HEK293 (cell line): Measurements from ENCODE around the gene NEMP1.

Experiments
- CTCF ChIA-PET: fragments of 350-600 bp; formaldehyde crosslinking; extraction: SDS; loops from one replicate; lab custom pipeline; 2021; ENCODE audit warnings: antibody characterized with exemption; lab: Yijun Ruan, JAX
- POLR2A ChIA-PET: fragments of 300-600 bp; formaldehyde crosslinking; extraction: SDS; loops from one replicate; lab custom pipeline; 2020; ENCODE audit warnings: antibody characterized with exemption, inconsistent platforms; lab: Yijun Ruan, JAX
- H3K27ac ChIP-seq: fragments of 200-500 bp; sonication (Bioruptor generic); 2 replicates; pipeline ENCODE4 v1.5.1; 2014; ENCODE audit warnings: low read depth, low read length, control low read depth, inconsistent platforms; ENCODE audit errors: extremely low read depth
- H3K36me3 ChIP-seq, 2 experiments: fragments of 200-500 bp in 1 of 2; sonication (Bioruptor generic) in 1 of 2; 1 replicate in 1 of 2; 2 replicates in 1 of 2; pipeline ENCODE4 v1.5.1; 2014 to 2017; ENCODE audit warnings: inconsistent platforms in 2 of 2, low read length in 2 of 2; ENCODE audit not compliant: control insufficient read depth in 2 of 2, insufficient read depth in 1 of 2
- H3K4me1 ChIP-seq: fragments of 200-500 bp; sonication (Bioruptor generic); 2 replicates; pipeline ENCODE4 v1.5.1; 2014; ENCODE audit warnings: mild to moderate bottlenecking, low read length, inconsistent platforms; ENCODE audit not compliant: control insufficient read depth, insufficient read depth
- H3K4me3 ChIP-seq: 2 replicates; pipeline ENCODE4 v1.5.1; 2011; ENCODE audit warnings: low read depth, mild to moderate bottlenecking, control low read depth, low read length, moderate library complexity
- H3K9me3 ChIP-seq: fragments of 200-500 bp; sonication (Bioruptor generic); 2 replicates; pipeline ENCODE4 v1.5.1; 2014; ENCODE audit warnings: low read depth, low read length, inconsistent platforms; ENCODE audit not compliant: control insufficient read depth, insufficient read depth
- FEZF1 ChIP-seq: fragments of 450-650 bp; formaldehyde crosslinking; IDR thresholded peaks from 2 replicates; pipeline ENCODE4 v1.5.1; 2016; ENCODE audit warnings: missing biosample characterization, missing genetic modification characterization
- GLIS1 ChIP-seq: fragments of 450-650 bp; formaldehyde crosslinking; IDR thresholded peaks from 2 replicates; pipeline ENCODE4 v1.5.1; 2016; ENCODE audit warnings: missing biosample characterization, missing genetic modification characterization
- GLIS2 ChIP-seq: fragments of 450-650 bp; formaldehyde crosslinking; IDR thresholded peaks from 2 replicates; pipeline ENCODE4 v1.5.1; 2016; ENCODE audit warnings: missing biosample characterization, missing genetic modification characterization
- IKZF3 ChIP-seq: fragments of 450-650 bp; IDR thresholded peaks from 2 replicates; pipeline ENCODE4 v1.5.0; 2018; ENCODE audit warnings: missing biosample characterization, mild to moderate bottlenecking, missing genetic modification characterization, moderate library complexity
- KLF10 ChIP-seq: fragments of 450-650 bp; IDR thresholded peaks from 2 replicates; pipeline ENCODE4 v1.5.1; 2018; ENCODE audit warnings: missing biosample characterization, mild to moderate bottlenecking, missing genetic modification characterization
- KLF7 ChIP-seq: fragments of 450-650 bp; formaldehyde crosslinking; IDR thresholded peaks from 2 replicates; pipeline ENCODE4 v1.5.1; 2016; ENCODE audit warnings: missing biosample characterization, missing genetic modification characterization, borderline replicate concordance
- SP3 ChIP-seq: fragments of 450-650 bp; formaldehyde crosslinking; IDR thresholded peaks from 2 replicates; pipeline ENCODE4 v1.5.1; 2016; ENCODE audit warnings: missing biosample characterization, missing genetic modification characterization
- ZBTB48 ChIP-seq: fragments of 450-650 bp; formaldehyde crosslinking; IDR thresholded peaks from 2 replicates; pipeline ENCODE4 v1.5.1; 2016; ENCODE audit warnings: missing biosample characterization, missing genetic modification characterization
- ZBTB7A ChIP-seq: fragments of 450-650 bp; formaldehyde crosslinking; IDR thresholded peaks from 2 replicates; pipeline ENCODE4 v1.5.1; 2016; ENCODE audit warnings: low read depth, missing biosample characterization, missing genetic modification characterization
- ZBTB8A ChIP-seq: fragments of 450-650 bp; formaldehyde crosslinking; IDR thresholded peaks from 2 replicates; pipeline ENCODE4 v1.5.1; 2016; ENCODE audit warnings: missing biosample characterization, missing genetic modification characterization
- ZFHX2 ChIP-seq: fragments of 450-650 bp; formaldehyde crosslinking; conservative IDR thresholded peaks from 2 replicates; pipeline ENCODE4 v1.5.1; 2016; ENCODE audit warnings: missing biosample characterization, missing genetic modification characterization
- ZFP37 ChIP-seq: fragments of 450-650 bp; formaldehyde crosslinking; IDR thresholded peaks from 2 replicates; pipeline ENCODE4 v1.5.1; 2016; ENCODE audit warnings: missing biosample characterization, missing genetic modification characterization
- ZNF335 ChIP-seq: fragments of 450-650 bp; formaldehyde crosslinking; conservative IDR thresholded peaks from 2 replicates; pipeline ENCODE4 v1.5.1; 2016; ENCODE audit warnings: missing biosample characterization, missing genetic modification characterization
- ZNF341 ChIP-seq: fragments of 450-650 bp; formaldehyde crosslinking; IDR thresholded peaks from 2 replicates; pipeline ENCODE4; 2016; ENCODE audit warnings: low read depth, missing biosample characterization, missing genetic modification characterization
- ZNF561 ChIP-seq: fragments of 450-650 bp; IDR thresholded peaks from 2 replicates; pipeline ENCODE4 v1.5.1; 2018; ENCODE audit warnings: missing biosample characterization, missing genetic modification characterization, borderline replicate concordance
- ZNF600 ChIP-seq: fragments of 450-650 bp; formaldehyde crosslinking; IDR thresholded peaks from 2 replicates; pipeline ENCODE4 v1.5.1; 2016; ENCODE audit warnings: missing biosample characterization, missing genetic modification characterization
- ZNF610 ChIP-seq: fragments of 450-650 bp; formaldehyde crosslinking; IDR thresholded peaks from 2 replicates; pipeline ENCODE4 v1.5.1; 2016; ENCODE audit warnings: missing biosample characterization, missing genetic modification characterization, borderline replicate concordance
- ZNF626 ChIP-seq: fragments of 450-650 bp; sonication (Bioruptor Pico); formaldehyde crosslinking; IDR thresholded peaks from 2 replicates; pipeline ENCODE4 v1.5.1; 2018; ENCODE audit warnings: missing biosample characterization, missing genetic modification characterization, inconsistent platforms
- ZNF776 ChIP-seq: fragments of 450-650 bp; formaldehyde crosslinking; IDR thresholded peaks from 2 replicates; pipeline ENCODE4 v1.5.0; 2017; ENCODE audit warnings: missing biosample characterization, missing genetic modification characterization, borderline replicate concordance
- ZNF843 ChIP-seq: fragments of 450-650 bp; formaldehyde crosslinking; IDR thresholded peaks from 2 replicates; pipeline ENCODE4 v1.5.1; 2016; ENCODE audit warnings: missing biosample characterization, missing genetic modification characterization
- ZXDB ChIP-seq: fragments of 450-650 bp; formaldehyde crosslinking; IDR thresholded peaks from 2 replicates; pipeline ENCODE4 v1.5.1; 2016; ENCODE audit warnings: missing biosample characterization, missing genetic modification characterization
- TF ChIP-seq, protein P1 (sequence below): fragments of 450-650 bp; formaldehyde crosslinking; conservative IDR thresholded peaks from 2 replicates; pipeline ENCODE4 v1.5.1; 2016; ENCODE audit warnings: low read depth, missing biosample characterization, missing genetic modification characterization
- TF ChIP-seq, protein P2 (sequence below): fragments of 450-650 bp; formaldehyde crosslinking; optimal IDR thresholded peaks from 2 replicates; pipeline ENCODE3; 2016; ENCODE audit warnings: missing biosample characterization, mild to moderate bottlenecking, missing genetic modification characterization
- TF ChIP-seq, protein P3 (sequence below): fragments of 450-650 bp; IDR thresholded peaks from 2 replicates; pipeline ENCODE4 v1.5.1; 2018; ENCODE audit warnings: missing biosample characterization, missing genetic modification characterization
- TF ChIP-seq, protein P4 (sequence below): fragments of 450-650 bp; formaldehyde crosslinking; IDR thresholded peaks from 2 replicates; pipeline ENCODE4 v1.5.1; 2016; ENCODE audit warnings: missing biosample characterization, missing genetic modification characterization
- TF ChIP-seq, protein P5 (sequence below): fragments of 450-650 bp; formaldehyde crosslinking; IDR thresholded peaks from 2 replicates; pipeline ENCODE4 v1.5.1; 2016; ENCODE audit warnings: missing biosample characterization, missing genetic modification characterization

The NEMP1 gene

DNA sequence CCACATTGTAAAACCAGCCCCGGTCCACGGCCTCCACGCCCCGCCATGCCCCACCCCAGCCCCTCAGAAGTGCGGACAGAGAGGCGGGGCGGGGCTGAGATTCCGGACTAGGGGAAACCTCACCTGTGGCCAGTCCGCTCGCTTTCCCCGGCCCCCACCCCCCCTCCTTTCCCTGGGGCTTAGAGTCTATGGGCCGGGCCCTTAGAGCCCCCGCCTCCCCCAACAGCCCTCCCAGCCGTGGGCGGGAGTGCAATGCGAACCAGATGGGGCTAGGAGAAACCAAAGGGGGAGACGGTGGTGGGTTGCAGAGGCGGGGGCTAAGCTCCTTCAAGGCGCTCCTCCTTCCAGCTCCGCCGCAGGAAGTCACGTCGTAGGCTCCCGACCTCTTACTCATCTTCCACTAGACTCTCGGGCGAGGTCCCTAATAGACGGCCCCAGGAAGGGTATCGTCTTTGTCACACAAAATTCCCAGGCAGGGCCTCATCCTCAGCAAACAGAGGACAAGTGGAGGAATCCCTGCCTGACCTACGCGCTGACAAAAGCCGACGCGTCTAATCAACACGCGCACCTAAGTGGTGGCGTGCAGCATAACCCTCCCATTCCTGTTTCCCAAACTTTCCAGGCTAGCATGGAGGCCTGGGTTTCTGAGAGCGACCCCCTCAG, 9.2 kb upstream of the NEMP1 start (continued):
- no peak for TF ChIP-seq ZNF341 (tag by site-specific recombination)
- TF ChIP-seq, protein P1, sequence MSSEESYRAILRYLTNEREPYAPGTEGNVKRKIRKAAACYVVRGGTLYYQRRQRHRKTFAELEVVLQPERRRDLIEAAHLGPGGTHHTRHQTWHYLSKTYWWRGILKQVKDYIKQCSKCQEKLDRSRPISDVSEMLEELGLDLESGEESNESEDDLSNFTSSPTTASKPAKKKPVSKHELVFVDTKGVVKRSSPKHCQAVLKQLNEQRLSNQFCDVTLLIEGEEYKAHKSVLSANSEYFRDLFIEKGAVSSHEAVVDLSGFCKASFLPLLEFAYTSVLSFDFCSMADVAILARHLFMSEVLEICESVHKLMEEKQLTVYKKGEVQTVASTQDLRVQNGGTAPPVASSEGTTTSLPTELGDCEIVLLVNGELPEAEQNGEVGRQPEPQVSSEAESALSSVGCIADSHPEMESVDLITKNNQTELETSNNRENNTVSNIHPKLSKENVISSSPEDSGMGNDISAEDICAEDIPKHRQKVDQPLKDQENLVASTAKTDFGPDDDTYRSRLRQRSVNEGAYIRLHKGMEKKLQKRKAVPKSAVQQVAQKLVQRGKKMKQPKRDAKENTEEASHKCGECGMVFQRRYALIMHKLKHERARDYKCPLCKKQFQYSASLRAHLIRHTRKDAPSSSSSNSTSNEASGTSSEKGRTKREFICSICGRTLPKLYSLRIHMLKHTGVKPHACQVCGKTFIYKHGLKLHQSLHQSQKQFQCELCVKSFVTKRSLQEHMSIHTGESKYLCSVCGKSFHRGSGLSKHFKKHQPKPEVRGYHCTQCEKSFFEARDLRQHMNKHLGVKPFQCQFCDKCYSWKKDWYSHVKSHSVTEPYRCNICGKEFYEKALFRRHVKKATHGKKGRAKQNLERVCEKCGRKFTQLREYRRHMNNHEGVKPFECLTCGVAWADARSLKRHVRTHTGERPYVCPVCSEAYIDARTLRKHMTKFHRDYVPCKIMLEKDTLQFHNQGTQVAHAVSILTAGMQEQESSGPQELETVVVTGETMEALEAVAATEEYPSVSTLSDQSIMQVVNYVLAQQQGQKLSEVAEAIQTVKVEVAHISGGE: peak; percentile 8
- TF ChIP-seq SP3 (tag by site-specific recombination): peak; percentile 87
- TF ChIP-seq ZNF843: no peak
- peak; percentile 64; the same call in 1 of the 2 replicates for TF ChIP-seq ZNF600 (tag by site-specific recombination)
- TF ChIP-seq ZBTB48 (tag by site-specific recombination): peak; percentile 75
- TF ChIP-seq KLF10 (tag by site-specific recombination): peak; percentile 29; the same call in 1 of the 2 replicates
- no peak for TF ChIP-seq ZNF626
- peak; percentile 65; the same call in 1 of the 2 replicates for TF ChIP-seq ZNF335 (tag by site-specific recombination)
- 0 out of 2 replicates have a peak, but pooled peaks have one; percentile 54 for TF ChIP-seq ZFP37 (tag by site-specific recombination)
- TF ChIP-seq, all 188 proteins: peak for 26

DNA sequence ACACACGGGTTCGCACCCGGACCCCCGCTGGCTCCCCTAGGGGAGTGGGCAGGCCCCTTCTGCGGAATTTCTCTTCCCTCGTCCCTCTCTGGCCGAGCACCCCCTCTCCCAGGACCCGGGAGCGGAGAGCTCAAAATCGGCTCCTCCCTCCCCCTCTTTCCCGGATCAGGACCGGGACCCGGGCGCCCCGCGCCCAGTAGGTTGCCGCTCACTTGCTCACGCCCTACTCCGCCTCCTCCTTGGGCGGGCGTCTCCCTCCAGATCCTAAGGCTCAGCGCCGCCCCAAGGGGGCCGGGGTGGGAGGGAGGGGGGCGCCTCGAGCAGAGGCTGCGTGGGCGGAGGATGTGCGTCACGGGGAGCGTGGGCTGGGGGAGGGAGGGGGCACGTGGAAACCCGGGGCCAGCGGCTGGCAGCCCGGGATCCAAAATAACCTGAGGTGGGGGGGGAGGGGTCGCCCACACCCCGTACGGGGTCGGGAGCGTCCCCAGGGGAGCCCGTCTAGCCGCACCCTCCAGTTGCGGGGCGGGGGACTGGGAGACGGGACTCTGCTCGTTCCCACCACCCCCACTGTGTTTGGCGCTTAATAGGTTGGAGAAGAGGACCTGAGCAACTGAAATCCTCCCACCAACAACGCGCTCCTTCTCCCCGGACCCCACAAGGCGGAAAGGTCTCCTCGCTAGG, 8.6 kb upstream of the NEMP1 start:
- ChIA-PET POLR2A (interaction anchor here (0.6 to 4.5 kb wide), 7 partner anchors 8 to 330 kb away, joined by 3 to 53 read pairs (median 6); partner anchors contain the start of genes LRP1, NEMP1 and STAT6), CTCF (interaction anchor here (1.0 to 1.6 kb wide), 2 partner anchors 25 to 27 kb away, joined by 3 to 5 read pairs; partner anchors contain the start of gene STAT6)
- Histone ChIP-seq H3K36me3 (peaks cover 0 to 16% of the 10 kb centered on the region in 2 experiments; a peak in 1 of 3 replicates), H3K4me1 (peaks cover 12% of the 10 kb centered on the region), H3K4me3 (peak overlapping the region; percentile 55), H3K9me3 (no peaks in the 10 kb centered on the region), H3K27ac (peak overlapping the region; percentile 86)
- TF ChIP-seq ZFHX2 (peak; percentile 70), GLIS2 (tag by site-specific recombination) (peak; percentile 63), ZBTB7A (tag by site-specific recombination) (no peak), ZBTB8A (tag by site-specific recombination) (peak; percentile 94), FEZF1 (no peak), ZXDB (tag by site-specific recombination) (0 out of 2 replicates have a peak, but pooled peaks have one; percentile 8), IKZF3 (tag by site-specific recombination) (peak; percentile 72), KLF7 (tag by site-specific recombination) (0 out of 2 replicates have a peak, but pooled peaks have one; percentile 11), KLF10 (tag by site-specific recombination) (no peak), ZNF776 (tag by site-specific recombination) (no peak), GLIS1 (tag by site-specific recombination) (peak; percentile 55; the same call in 1 of the 2 replicates), ZNF610 (tag by site-specific recombination) (peak; percentile 86; the same call in 1 of the 2 replicates), ZNF561 (tag by site-specific recombination) (0 out of 2 replicates have a peak, but pooled peaks have one; percentile 25)
- TF ChIP-seq, protein P2, sequence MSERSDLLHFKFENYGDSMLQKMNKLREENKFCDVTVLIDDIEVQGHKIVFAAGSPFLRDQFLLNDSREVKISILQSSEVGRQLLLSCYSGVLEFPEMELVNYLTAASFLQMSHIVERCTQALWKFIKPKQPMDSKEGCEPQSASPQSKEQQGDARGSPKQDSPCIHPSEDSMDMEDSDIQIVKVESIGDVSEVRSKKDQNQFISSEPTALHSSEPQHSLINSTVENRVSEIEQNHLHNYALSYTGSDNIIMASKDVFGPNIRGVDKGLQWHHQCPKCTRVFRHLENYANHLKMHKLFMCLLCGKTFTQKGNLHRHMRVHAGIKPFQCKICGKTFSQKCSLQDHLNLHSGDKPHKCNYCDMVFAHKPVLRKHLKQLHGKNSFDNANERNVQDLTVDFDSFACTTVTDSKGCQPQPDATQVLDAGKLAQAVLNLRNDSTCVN (tag by site-specific recombination): peak; percentile 37
- TF ChIP-seq, protein P3, sequence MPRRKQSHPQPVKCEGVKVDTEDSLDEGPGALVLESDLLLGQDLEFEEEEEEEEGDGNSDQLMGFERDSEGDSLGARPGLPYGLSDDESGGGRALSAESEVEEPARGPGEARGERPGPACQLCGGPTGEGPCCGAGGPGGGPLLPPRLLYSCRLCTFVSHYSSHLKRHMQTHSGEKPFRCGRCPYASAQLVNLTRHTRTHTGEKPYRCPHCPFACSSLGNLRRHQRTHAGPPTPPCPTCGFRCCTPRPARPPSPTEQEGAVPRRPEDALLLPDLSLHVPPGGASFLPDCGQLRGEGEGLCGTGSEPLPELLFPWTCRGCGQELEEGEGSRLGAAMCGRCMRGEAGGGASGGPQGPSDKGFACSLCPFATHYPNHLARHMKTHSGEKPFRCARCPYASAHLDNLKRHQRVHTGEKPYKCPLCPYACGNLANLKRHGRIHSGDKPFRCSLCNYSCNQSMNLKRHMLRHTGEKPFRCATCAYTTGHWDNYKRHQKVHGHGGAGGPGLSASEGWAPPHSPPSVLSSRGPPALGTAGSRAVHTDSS: no peak
- TF ChIP-seq, protein P4, sequence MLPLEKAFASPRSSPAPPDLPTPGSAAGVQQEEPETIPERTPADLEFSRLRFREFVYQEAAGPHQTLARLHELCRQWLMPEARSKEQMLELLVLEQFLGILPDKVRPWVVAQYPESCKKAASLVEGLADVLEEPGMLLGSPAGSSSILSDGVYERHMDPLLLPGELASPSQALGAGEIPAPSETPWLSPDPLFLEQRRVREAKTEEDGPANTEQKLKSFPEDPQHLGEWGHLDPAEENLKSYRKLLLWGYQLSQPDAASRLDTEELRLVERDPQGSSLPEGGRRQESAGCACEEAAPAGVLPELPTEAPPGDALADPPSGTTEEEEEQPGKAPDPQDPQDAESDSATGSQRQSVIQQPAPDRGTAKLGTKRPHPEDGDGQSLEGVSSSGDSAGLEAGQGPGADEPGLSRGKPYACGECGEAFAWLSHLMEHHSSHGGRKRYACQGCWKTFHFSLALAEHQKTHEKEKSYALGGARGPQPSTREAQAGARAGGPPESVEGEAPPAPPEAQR (tag by site-specific recombination): no peak
- TF ChIP-seq, protein P5, sequence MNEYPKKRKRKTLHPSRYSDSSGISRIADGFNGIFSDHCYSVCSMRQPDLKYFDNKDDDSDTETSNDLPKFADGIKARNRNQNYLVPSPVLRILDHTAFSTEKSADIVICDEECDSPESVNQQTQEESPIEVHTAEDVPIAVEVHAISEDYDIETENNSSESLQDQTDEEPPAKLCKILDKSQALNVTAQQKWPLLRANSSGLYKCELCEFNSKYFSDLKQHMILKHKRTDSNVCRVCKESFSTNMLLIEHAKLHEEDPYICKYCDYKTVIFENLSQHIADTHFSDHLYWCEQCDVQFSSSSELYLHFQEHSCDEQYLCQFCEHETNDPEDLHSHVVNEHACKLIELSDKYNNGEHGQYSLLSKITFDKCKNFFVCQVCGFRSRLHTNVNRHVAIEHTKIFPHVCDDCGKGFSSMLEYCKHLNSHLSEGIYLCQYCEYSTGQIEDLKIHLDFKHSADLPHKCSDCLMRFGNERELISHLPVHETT (tag by site-specific recombination): no peak
